Measurements from ENCODE around the gene FBXW8.

FBXW8 gene

GRCh38 chr12:116926283-116927243 lies 15.8 kb downstream of the FBXW8 start:
- no peak for DNase-seq (ENCODE audit: low read depth)

- DNase-seq (ENCODE audit: low read depth) = no peak
Measured at GRCh38 chr12:116927244-116927940, 16.6 kb downstream of the FBXW8 start.

- DNase-seq (ENCODE audit: low read depth) = no peak
Measured at GRCh38 chr12:116928504-116928903, 17.8 kb downstream of the FBXW8 start.

GRCh38 chr12:116929885-116930284 lies 19.1 kb downstream of the FBXW8 start:
- DNase-seq (ENCODE audit: low read depth) = no peak

- no peak for DNase-seq (ENCODE audit: low read depth)
Measured at GRCh38 chr12:116931665-116932064, 20.9 kb downstream of the FBXW8 start.

GRCh38 chr12:116933091-116933490 lies 22.3 kb downstream of the FBXW8 start:
- no peak for DNase-seq (ENCODE audit: low read depth)

GRCh38 chr12:116933512-116934246 lies 22.9 kb downstream of the FBXW8 start:
- DNase-seq (ENCODE audit: low read depth) = no peak

GRCh38 chr12:116934908-116935705 lies 24.4 kb downstream of the FBXW8 start:
- DNase-seq (ENCODE audit: low read depth) = no peak

GRCh38 chr12:116937640-116938039 lies 26.9 kb downstream of the FBXW8 start:
- DNase-seq (ENCODE audit: low read depth) = no peak

- DNase-seq (ENCODE audit: low read depth) = no peak
Measured at GRCh38 chr12:116939734-116940133, 29.0 kb downstream of the FBXW8 start.

GRCh38 chr12:116941188-116941587 lies 30.4 kb downstream of the FBXW8 start:
- DNase-seq (ENCODE audit: low read depth) = no peak

GRCh38 chr12:116943419-116944372 lies 32.9 kb downstream of the FBXW8 start:
- DNase-seq (ENCODE audit: low read depth) = no peak

- DNase-seq (ENCODE audit: low read depth) = no peak
Measured at GRCh38 chr12:116945886-116946550, 35.3 kb downstream of the FBXW8 start.

GRCh38 chr12:116948298-116948697 lies 37.5 kb downstream of the FBXW8 start:
- no peak for DNase-seq (ENCODE audit: low read depth)

GRCh38 chr12:116950628-116951325 lies 40.0 kb downstream of the FBXW8 start:
- DNase-seq (ENCODE audit: low read depth) = no peak

GRCh38 chr12:116954710-116955381 lies 44.1 kb downstream of the FBXW8 start:
- DNase-seq (ENCODE audit: low read depth) = no peak

GRCh38 chr12:116955382-116956021 lies 44.8 kb downstream of the FBXW8 start:
- DNase-seq (ENCODE audit: low read depth) = no peak
